OCI-LY7 (cell line): Measurements from ENCODE around the gene IL9. TPM values are rescaled to one million over a fixed set of nuclear protein-coding genes. Genes with fewer than 3 reads are reported as not detected.

Source experiments
- BruUV-seq: library from RNA; stranded (reverse); fragments of 400-500 nt; replicated peaks from 2 replicates; lab custom pipeline; 2021; lab: Mats Ljungman, UMichigan
- CTCF ChIA-PET: fragments of 300-600 bp; sonication (Branson Sonifier 250); formaldehyde crosslinking; loops from one replicate; lab custom pipeline; 2022; ENCODE audit warnings: antibody characterized with exemption; ENCODE audit not compliant: unreplicated experiment; lab: Charles Lee
- POLR2A ChIA-PET: fragments of 300-600 bp; sonication (Branson Sonifier 250); formaldehyde crosslinking; loops from one replicate; lab custom pipeline; 2022; ENCODE audit warnings: antibody characterized with exemption; lab: Charles Lee
- DNase-seq: peaks from one replicate; pipeline ENCODE4 v3.0.0-alpha.2; 2015; ENCODE audit warnings: low spot score
- H2AFZ ChIP-seq: fragments of 200-600 bp; sonication (generic), shearing (Covaris generic); 2 replicates; pipeline ENCODE4 v1.6.1; 2014; ENCODE audit warnings: mild to moderate bottlenecking, antibody characterized with exemption, low read length, moderate library complexity
- H3K27ac ChIP-seq: fragments of 200-600 bp; sonication (generic); 2 replicates; pipeline ENCODE4 v1.5.1; 2014; ENCODE audit warnings: mixed run types, low read depth, mild to moderate bottlenecking, moderate library complexity, low read length, inconsistent platforms; ENCODE audit not compliant: poor library complexity, severe bottlenecking
- H3K36me3 ChIP-seq: fragments of 200-600 bp; sonication (generic); 2 replicates; pipeline ENCODE4 v1.6.1; 2014; ENCODE audit warnings: mild to moderate bottlenecking, antibody characterized with exemption, low read length, moderate library complexity, mixed read lengths; ENCODE audit not compliant: insufficient read depth
- H3K4me1 ChIP-seq: fragments of 200-600 bp; sonication (generic); 2 replicates; pipeline ENCODE4 v1.5.1; 2014; ENCODE audit warnings: mild to moderate bottlenecking, low read length; ENCODE audit not compliant: insufficient read depth, poor library complexity, severe bottlenecking
- H3K4me2 ChIP-seq: fragments of 200-600 bp; sonication (generic); 2 replicates; pipeline ENCODE4 v1.6.1; 2014; ENCODE audit warnings: mild to moderate bottlenecking, low read length
- H3K4me3 ChIP-seq: fragments of 200-600 bp; sonication (generic); 2 replicates; pipeline ENCODE4 v1.5.1; 2014; ENCODE audit warnings: mild to moderate bottlenecking, low read depth, low read length; ENCODE audit not compliant: poor library complexity, severe bottlenecking
- H3K79me2 ChIP-seq: fragments of 200-600 bp; sonication (generic); 2 replicates; pipeline ENCODE4 v1.6.1; 2016; ENCODE audit warnings: low read depth, mild to moderate bottlenecking, low read length, moderate library complexity, mixed read lengths; ENCODE audit not compliant: insufficient read depth
- H3K9me2 ChIP-seq: fragments of 200-600 bp; sonication (generic); 2 replicates; pipeline ENCODE4 v1.6.1; 2016; ENCODE audit warnings: mild to moderate bottlenecking, low read length, mixed read lengths; ENCODE audit not compliant: insufficient read depth
- H3K9me3 ChIP-seq: fragments of 200-600 bp; sonication (generic); 2 replicates; pipeline ENCODE4 v1.6.1; 2014; ENCODE audit warnings: mild to moderate bottlenecking, mixed run types, low read length, mixed read lengths
- H4K20me1 ChIP-seq: fragments of 200-600 bp; sonication (generic); 2 replicates; pipeline ENCODE4 v1.6.1; 2014; ENCODE audit warnings: mild to moderate bottlenecking, antibody characterized with exemption, low read length, moderate library complexity, mixed read lengths; ENCODE audit not compliant: insufficient read depth
- CTCF ChIP-seq: fragments of 200-600 bp; sonication (generic); conservative IDR thresholded peaks from 2 replicates; pipeline ENCODE4 v1.5.1; 2014; ENCODE audit warnings: mild to moderate bottlenecking, antibody characterized with exemption, low read length, moderate library complexity, mixed read lengths
- EZH2phosphoT487 ChIP-seq: fragments of 200-600 bp; sonication (generic); IDR thresholded peaks from 2 replicates; pipeline ENCODE4 v1.6.1; 2018; ENCODE audit warnings: low read depth, borderline replicate concordance, mild to moderate bottlenecking, mixed run types, antibody characterized with exemption, low read length, moderate library complexity, mixed read lengths
- intact Hi-C: fragments of 100-400 bp; cut with micrococcal nuclease; formaldehyde crosslinking; loops from one replicate; pipeline ENCODE4 v1.10.0; 2022; ENCODE audit not compliant: unreplicated experiment
- total RNA-seq, 2 experiments: library from RNA; depleted of rRNA in 1 of 2; stranded (reverse); fragments of >200 nt in 1 of 2; shearing (Covaris generic) in 1 of 2; gene quantifications; 2 replicates each; pipeline ENCODE4 v1.2.3, GENCODE V29; 2014 to 2022

Gene IL9
- total RNA-seq, 2 experiments from 2014 or later, result not detected

- Histone ChIP-seq H3K36me3 (no peaks in the 10 kb centered on the region), H3K9me2 (no peaks in the 10 kb centered on the region), H3K4me2 (no peak overlapping the region), H3K4me3 (no peak overlapping the region), H3K4me1 (no peaks in the 10 kb centered on the region), H2AFZ (no peak overlapping the region), H3K9me3 (no peaks in the 10 kb centered on the region), H3K79me2 (no peaks in the 10 kb centered on the region), H3K27ac (no peak overlapping the region), H4K20me1 (no peaks in the 10 kb centered on the region)
- ChIA-PET POLR2A (interaction anchor here (0.7 kb wide), 1 partner anchor 202 kb away, joined by 4 read pairs; no protein-coding TSS in a partner anchor), CTCF (no interaction called here)
- intact Hi-C loops, result no loop called here
- DNase-seq, result no peak
- no peak for TF ChIP-seq EZH2phosphoT487
- no peak for TF ChIP-seq CTCF
- BruUV-seq, result no TSS peak
Measured at GRCh38 chr5:135900276-135900675, 4.6 kb upstream of the IL9 start.

- ChIA-PET POLR2A (no interaction called here), CTCF (no interaction called here)
- Histone ChIP-seq H3K4me1 (no peaks in the 10 kb centered on the region), H3K9me2 (no peaks in the 10 kb centered on the region), H4K20me1 (no peaks in the 10 kb centered on the region), H3K36me3 (no peaks in the 10 kb centered on the region), H2AFZ (no peak overlapping the region), H3K4me3 (no peak overlapping the region), H3K27ac (no peak overlapping the region), H3K79me2 (no peaks in the 10 kb centered on the region), H3K4me2 (no peak overlapping the region), H3K9me3 (no peaks in the 10 kb centered on the region)
- TF ChIP-seq EZH2phosphoT487, result no peak
- no peak for TF ChIP-seq CTCF
- BruUV-seq, result no TSS peak
- no peak for DNase-seq
- intact Hi-C loops, result no loop called here
Measured at GRCh38 chr5:135898651-135899050, 3.0 kb upstream of the IL9 start.

GRCh38 chr5:135894789-135895188 lies 852 bp downstream of the IL9 start:
- intact Hi-C loops, result no loop called here

More at GRCh38 chr5:135894789-135895188, 852 bp downstream of the IL9 start:
- no TSS peak for BruUV-seq
- Histone ChIP-seq H3K36me3 (no peaks in the 10 kb centered on the region), H3K4me1 (no peaks in the 10 kb centered on the region), H2AFZ (no peak overlapping the region), H3K9me3 (no peaks in the 10 kb centered on the region), H3K9me2 (no peaks in the 10 kb centered on the region), H3K79me2 (no peaks in the 10 kb centered on the region), H4K20me1 (no peaks in the 10 kb centered on the region), H3K27ac (no peak overlapping the region), H3K4me3 (no peak overlapping the region), H3K4me2 (no peak overlapping the region)
- POLR2A ChIA-PET, result no interaction called here
- CTCF ChIA-PET, result no interaction called here
- TF ChIP-seq CTCF (no peak), EZH2phosphoT487 (no peak)
- no peak for DNase-seq
